Left renal cortex interstitium (tissue), 4 donors: ENCODE measurements around the gene GFRA1. TPM values are rescaled to one million over a fixed set of nuclear protein-coding genes. Genes with fewer than 3 reads are reported as not detected.
"Not testable (repeated sequence)": the region's sequence is repeated elsewhere in the genome, so short reads cannot be mapped to it uniquely, and the experiment has no call there.

Experiments used
- DNase-seq, 4 donors: peaks; one replicate each; pipeline ENCODE4 v3.0.0-alpha.2; 2013; ENCODE audit warnings: low read depth in 4 of 4, low spot score in 2 of 4, missing footprints in 1 of 4
- polyA plus RNA-seq, 4 donors: library from polyadenylated mRNA; unstranded; fragments of 120-200 nt; gene quantifications; one replicate each; pipeline ENCODE4 v1.2.1, GENCODE V29; 2013; ENCODE audit not compliant: insufficient read length in 4 of 4

GFRA1 gene
- polyA plus RNA-seq, 4 donors = 21.4 to 28.3 (median 24.0) TPM

DNA sequence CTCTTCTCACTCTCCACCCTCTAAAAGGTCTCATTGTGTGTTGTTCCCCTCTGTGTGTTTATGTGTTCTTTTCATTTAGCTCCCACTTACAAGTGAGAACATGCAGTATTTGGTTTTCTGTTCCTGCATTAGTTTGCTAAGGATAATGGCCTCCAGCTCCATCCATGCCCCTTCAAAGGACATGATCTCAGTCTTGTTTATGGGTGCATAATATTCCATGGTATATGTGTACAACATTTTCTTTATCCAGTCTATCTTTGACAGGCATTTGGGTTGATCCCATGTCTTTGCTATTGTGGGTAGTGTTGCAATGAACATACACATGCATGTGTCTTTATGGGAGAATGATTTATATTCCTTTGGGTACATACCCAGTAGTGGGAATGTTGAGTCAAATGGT is 107.1 kb downstream of the GFRA1 start:
- DNase-seq = not testable (repeated sequence)

GRCh38 chr10:116164291-116164690 is 108.7 kb downstream of the GFRA1 start:
- DNase-seq = no peak

- no peak for DNase-seq
Measured at GRCh38 chr10:116163333-116164131, 109.5 kb downstream of the GFRA1 start.

GRCh38 chr10:116162851-116163250 is 110.2 kb downstream of the GFRA1 start:
- no peak for DNase-seq

DNA sequence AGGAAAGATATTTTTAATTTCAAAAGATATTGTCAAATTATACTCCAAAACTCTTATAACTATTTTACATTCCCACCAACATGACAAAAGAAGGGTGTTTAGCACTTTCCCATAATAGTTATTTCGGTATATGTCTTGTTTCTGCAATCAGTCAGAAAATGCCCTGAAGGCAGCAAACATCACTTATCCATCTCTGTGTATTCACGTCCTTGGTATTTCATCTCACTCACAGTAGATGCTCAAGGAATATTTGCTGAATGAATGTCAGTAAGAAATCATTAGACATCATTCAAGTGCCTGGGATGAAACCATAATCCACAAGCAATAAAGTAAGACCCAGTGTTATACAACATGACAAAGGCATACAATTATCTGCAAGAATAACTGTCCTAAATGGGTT is 112.7 kb downstream of the GFRA1 start:
- no peak for DNase-seq

- DNase-seq = no peak
Measured at GRCh38 chr10:116159197-116159596, 113.8 kb downstream of the GFRA1 start.

- DNase-seq = no peak
Measured at GRCh38 chr10:116158036-116158435, 115.0 kb downstream of the GFRA1 start.

- no peak for DNase-seq
Measured at GRCh38 chr10:116157485-116157884, 115.5 kb downstream of the GFRA1 start.

DNA sequence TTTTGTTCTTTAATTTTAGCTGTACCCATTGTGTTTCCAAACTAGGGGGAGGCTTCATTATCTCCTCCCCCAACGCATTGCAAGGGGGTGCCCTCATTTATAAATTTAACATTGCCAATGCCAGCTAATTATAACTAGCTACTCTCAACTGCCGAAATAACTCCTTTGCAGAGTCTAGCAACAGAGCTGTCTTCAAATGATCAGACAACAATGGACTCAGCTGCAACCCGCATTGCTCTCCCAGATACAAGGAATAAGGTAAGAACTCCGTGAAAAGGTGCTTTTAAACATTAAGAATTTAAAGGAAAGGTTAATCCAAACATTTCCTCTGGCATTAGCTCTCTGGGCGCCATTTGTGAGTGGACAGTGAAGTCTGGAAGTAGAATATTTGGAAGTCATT is 116.2 kb downstream of the GFRA1 start:
- DNase-seq = no peak

- DNase-seq = no peak
Measured at GRCh38 chr10:116155191-116155590, 117.8 kb downstream of the GFRA1 start.

DNA sequence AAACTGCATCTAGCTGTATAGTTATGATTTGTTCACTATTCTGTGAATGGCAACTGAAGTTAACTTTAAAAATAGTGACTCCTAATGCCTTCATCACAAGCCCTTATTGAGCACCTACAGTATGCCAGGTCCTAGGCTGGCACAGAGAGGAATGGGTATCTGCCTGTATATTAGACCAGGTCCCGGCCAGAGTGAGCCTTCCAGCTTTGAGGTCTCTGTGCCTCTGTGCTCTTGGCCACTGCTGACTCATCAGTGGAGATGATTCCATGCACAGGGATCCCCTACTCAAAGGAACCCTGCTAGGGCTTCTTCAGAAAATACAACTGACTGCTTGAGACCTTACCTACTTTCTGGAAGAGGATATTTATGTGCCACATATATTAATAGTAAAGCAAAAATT is 118.4 kb downstream of the GFRA1 start:
- no peak for DNase-seq

GRCh38 chr10:116151076-116151475 is 121.9 kb downstream of the GFRA1 start:
- DNase-seq = no peak

DNA sequence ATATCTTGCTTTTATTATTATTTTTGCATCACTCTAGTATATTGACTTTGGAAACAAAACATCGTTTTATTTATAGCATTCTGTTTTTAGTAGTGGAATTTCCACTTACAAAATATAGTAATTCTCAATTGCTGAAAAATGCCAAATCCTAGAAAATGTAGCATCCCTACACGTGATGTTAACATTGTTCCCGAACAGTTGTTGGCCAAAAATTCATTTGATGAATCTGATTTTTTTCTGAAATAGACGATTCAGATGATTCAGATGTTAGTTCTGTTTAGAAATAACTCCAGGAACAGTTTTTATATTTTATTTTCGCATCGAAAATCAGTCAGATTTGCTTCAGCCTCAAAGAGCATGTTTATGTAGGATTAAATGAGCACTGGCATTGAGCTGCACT is 122.4 kb downstream of the GFRA1 start:
- DNase-seq = no peak

DNA sequence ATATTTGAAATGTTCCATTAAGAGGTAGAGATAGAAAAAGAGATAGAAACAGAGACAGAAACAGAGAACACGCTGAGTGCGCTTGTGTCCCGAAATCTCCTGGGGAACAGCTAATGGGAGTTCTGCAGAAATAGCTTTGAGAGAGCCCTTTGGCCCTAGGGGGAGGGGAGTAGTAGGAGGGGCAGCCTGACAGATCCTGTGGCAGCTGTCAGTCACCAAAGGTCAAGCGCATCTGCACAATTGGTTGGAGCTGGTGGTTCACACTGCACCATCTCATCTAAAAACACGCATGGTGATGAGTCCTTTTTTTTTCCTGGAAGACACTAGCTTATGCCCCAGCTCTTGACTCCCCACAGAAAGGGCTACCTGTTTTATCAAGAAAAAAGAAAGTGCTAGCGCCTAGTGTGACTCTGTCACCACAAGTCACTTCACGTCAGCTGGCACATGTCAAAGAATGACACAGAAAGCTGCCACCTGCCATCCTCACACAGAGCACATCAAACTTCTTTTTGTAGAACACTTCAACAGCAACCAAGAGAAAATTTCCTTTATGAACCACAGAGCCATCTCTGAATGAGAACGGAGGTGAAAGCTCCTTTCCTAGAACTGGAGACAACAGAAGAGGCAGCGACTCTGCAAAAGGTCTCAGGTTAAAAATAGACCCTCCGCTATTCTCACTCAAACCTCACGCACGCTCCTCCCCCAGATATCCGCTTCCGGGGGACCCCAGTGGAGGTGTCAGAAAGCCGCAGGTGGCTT is 125.7 kb downstream of the GFRA1 start:
- DNase-seq = no peak

GRCh38 chr10:116146372-116147140 is 126.5 kb downstream of the GFRA1 start:
- no peak for DNase-seq

DNA sequence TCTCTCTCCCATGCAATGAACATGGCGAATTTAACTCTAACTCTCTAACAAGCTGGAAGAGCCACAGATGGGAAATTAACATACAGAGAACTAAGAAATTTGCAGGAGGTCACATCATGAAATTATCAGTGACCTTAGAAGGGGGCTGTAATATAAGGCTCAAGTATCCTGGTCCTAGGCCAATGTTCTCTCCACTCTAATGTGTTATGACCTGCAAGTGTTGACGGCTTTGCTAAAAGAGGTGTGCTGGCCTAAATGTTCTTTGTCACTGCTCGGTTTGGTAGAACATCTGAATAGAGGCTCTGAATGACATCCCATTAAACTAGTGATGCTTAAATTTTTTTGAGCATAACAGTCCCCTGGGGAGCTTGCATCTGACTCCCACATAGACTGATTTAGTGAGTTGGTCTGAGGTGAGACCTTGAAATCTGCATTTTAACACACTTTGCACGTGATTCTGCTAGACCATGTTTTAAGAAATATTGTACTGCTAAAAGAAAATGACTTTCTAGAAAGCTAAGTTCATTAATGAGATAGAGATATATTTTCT is 129.3 kb downstream of the GFRA1 start:
- no peak for DNase-seq

DNA sequence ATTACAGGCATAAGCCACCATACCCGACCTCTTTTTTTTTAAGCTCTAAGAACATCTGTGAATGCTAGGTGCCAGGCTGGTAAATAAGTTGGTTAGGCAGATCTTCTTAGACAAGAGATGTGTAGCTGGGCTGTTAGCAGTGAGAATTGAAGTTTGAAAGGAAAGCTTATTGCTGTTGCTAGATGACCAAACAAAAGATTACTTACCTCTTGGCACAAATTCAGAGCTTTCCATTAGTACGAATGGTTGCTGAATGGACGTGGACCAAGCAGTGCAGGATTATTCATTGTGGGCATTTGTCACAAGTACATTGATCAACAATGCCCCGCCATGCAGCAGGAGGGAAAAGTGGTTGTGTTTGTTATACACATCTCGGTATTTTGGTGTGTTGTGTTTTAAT is 131.2 kb downstream of the GFRA1 start:
- no peak for DNase-seq

- DNase-seq = no peak
Measured at GRCh38 chr10:116141246-116141645, 131.8 kb downstream of the GFRA1 start.

DNA sequence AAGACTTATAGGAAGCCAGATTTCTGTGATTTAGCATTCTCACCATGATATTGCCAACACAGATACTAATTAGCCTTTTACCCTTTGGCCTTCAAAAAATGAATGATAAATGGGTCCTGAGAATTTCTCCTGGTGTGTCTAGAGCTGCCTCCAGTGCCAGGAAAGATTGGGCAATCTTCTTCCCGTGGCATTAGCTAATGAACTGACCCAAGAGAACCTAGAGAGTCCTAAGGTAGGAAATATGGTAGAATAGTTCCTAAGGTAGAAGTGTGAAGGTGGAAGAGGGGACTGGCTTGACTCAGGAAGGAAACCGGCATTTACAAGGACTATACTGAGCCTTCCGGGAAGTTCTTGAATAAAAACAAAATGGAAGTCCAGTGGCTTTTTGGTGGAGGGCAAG is 133.1 kb downstream of the GFRA1 start:
- DNase-seq = no peak

DNA sequence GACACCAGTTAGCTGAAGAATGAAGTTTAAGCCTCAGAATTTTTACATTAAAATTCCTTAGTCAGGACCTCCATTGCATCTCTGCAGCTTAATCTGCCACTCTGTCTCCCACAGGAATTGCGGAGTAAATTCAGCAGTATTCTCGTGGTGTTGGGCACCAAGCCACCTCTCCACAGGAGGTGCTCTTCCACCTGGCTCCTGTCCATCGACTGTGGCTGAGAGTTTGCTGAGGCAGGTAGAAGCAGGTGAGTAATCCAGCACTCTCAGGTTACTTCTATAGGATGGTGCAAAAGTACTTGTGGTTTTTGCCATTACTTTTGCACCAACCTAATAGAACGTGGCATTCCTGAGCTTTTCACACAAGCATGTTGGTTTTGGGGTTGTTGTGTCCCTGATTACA is 134.1 kb downstream of the GFRA1 start:
- no peak for DNase-seq

GRCh38 chr10:116136261-116136660 is 136.7 kb downstream of the GFRA1 start:
- no peak for DNase-seq
